ENCODE results near the gene TPCN2. TPM values are rescaled to one million over a fixed set of nuclear protein-coding genes. Genes with fewer than 3 reads are reported as not detected.

TPCN2 gene
- total RNA-seq, 1 donor from 2014 or later: 31.4 TPM

DNA sequence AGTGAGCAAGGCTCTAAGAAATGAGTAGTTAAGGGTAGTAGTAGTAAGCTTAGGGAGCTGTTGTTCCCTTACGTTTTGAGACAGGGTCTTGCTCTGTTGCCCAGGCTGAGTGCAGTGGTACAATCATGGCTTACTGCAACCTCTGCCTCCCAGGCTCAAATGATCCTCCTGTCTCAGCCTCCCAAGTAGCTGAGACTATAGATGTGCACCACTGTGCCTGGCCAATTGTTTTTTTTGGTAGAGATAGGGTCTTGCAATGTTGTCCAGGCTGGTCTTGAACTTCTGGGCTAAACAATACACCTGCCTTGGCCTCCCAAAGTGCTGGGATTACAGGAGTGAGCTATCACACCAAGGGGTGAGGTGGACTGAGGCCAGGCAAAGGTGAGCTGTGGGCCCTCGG, 117.0 kb downstream of the TPCN2 start:
- H3K27me3 Mint-ChIP-seq (ENCODE audit: unreplicated experiment): peaks cover 16% of the 10 kb centered on the region

DNA sequence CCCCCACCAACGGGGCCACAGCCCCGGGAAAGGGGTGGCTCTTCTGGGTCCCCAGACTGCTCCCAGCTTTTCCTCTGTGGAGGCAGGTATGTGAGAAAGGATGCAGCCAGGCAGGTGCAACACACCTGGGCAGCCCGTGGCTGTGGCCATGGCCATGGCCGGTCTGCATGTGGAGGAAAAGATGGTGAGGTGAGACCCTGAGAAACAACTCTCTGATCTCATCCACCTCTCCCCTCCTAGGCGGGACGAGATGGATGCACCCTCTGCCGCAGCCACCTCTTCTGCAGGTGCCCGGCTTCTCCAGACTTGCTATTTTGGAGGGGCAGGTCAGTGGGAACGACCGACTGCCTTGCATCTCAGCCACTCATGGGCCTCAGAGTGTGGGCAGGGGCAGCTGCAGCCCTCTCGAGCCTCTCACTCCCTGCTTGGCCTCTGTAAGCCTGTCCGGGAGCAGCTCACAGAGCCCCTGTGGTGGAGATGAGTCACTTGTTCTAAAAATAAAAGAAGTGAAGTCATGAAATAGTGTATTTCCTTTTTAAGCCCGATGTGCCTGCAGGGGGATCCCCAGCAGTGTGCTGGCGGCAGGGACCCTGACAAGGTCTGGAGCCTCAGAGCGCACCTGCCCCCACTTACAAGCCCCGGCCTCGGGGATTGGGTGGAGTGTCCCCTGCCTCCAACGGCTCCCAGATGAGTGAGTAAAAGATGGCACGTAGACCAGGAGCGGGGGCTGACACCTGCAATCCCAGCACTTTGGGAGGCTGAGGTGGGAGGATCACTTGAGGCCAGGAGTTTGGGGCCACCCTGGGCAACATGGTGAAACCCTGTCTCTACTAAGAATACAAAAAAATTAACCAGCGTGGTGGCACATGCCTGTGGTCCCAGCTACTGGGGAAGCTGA, 117.7 kb downstream of the TPCN2 start:
- no peaks in the 10 kb centered on the region for H3K36me3 Mint-ChIP-seq (ENCODE audit: low read depth, unreplicated experiment)

More for the DNA sequence above, 117.0 kb downstream of the TPCN2 start:
- Mint-ChIP-seq H3K9me3 (ENCODE audit: unreplicated experiment) (no peaks in the 10 kb centered on the region), H3K27ac (ENCODE audit: unreplicated experiment) (no peak overlapping the region), H3K4me3 (ENCODE audit: unreplicated experiment) (no peak overlapping the region), H3K4me1 (ENCODE audit: unreplicated experiment) (no peaks in the 10 kb centered on the region), H3K36me3 (ENCODE audit: low read depth, unreplicated experiment) (no peaks in the 10 kb centered on the region)
- TF ChIP-seq, protein P1, sequence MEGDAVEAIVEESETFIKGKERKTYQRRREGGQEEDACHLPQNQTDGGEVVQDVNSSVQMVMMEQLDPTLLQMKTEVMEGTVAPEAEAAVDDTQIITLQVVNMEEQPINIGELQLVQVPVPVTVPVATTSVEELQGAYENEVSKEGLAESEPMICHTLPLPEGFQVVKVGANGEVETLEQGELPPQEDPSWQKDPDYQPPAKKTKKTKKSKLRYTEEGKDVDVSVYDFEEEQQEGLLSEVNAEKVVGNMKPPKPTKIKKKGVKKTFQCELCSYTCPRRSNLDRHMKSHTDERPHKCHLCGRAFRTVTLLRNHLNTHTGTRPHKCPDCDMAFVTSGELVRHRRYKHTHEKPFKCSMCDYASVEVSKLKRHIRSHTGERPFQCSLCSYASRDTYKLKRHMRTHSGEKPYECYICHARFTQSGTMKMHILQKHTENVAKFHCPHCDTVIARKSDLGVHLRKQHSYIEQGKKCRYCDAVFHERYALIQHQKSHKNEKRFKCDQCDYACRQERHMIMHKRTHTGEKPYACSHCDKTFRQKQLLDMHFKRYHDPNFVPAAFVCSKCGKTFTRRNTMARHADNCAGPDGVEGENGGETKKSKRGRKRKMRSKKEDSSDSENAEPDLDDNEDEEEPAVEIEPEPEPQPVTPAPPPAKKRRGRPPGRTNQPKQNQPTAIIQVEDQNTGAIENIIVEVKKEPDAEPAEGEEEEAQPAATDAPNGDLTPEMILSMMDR (IDR thresholded peaks at IDR 0.05; ENCODE audit: unreplicated experiment): no peak
- DNase-seq (ENCODE audit: low spot score): no peak

DNA sequence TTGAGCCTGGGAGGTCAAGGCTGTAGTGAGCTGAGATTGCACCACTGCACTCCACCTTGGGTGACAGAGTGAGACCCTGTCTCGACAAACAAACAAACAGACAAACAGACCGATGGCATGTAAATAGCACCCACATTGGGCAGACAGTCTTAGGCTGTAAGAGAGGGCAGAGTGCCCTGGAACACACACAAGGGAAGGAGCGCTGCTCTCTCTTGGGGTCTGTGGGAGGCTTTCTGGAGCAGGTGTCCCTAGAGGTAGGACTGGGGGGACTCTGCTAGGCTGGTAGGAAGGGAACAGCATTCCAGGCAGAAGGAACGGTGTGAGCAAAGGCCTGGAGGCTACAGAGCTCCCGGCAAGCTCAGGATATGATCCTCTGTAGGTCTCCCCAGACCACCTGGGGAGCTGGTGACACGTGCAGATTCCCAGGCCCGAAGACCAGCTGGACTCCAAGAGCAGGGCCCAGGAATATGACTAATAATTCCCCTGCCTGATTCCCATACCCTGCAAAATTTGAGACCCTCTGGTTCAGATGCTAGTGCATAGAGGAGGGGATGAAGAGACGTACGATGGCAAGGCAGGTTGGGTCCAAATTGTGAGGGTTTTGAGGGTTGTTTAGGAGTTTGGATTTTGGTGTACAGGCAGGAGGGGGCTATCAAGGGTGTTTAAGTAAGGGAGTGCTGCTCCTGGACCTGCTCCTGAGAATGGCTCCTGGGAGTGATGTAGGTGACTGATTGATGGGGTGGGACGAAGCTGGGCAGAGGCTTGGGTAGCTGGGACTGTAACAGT, 118.6 kb downstream of the TPCN2 start:
- Mint-ChIP-seq H3K4me3 (ENCODE audit: unreplicated experiment) (no peak overlapping the region), H3K36me3 (ENCODE audit: low read depth, unreplicated experiment) (no peaks in the 10 kb centered on the region), H3K27me3 (ENCODE audit: unreplicated experiment) (peaks cover 16% of the 10 kb centered on the region), H3K9me3 (ENCODE audit: unreplicated experiment) (no peaks in the 10 kb centered on the region), H3K4me1 (ENCODE audit: unreplicated experiment) (no peaks in the 10 kb centered on the region), H3K27ac (ENCODE audit: unreplicated experiment) (no peak overlapping the region)
- no peak for DNase-seq (ENCODE audit: low spot score)
- TF ChIP-seq, protein P1 (IDR thresholded peaks at IDR 0.05; ENCODE audit: unreplicated experiment): no peak

More for the DNA sequence above, 117.7 kb downstream of the TPCN2 start:
- peaks cover 16% of the 10 kb centered on the region for H3K27me3 Mint-ChIP-seq (ENCODE audit: unreplicated experiment)
- no peaks in the 10 kb centered on the region for H3K9me3 Mint-ChIP-seq (ENCODE audit: unreplicated experiment)
- no peak overlapping the region for H3K4me3 Mint-ChIP-seq (ENCODE audit: unreplicated experiment)
- no peaks in the 10 kb centered on the region for H3K4me1 Mint-ChIP-seq (ENCODE audit: unreplicated experiment)
- TF ChIP-seq, protein P1 (IDR thresholded peaks at IDR 0.05; ENCODE audit: unreplicated experiment): no peak
- no peak for DNase-seq (ENCODE audit: low spot score)
- H3K27ac Mint-ChIP-seq (ENCODE audit: unreplicated experiment): no peak overlapping the region

DNA sequence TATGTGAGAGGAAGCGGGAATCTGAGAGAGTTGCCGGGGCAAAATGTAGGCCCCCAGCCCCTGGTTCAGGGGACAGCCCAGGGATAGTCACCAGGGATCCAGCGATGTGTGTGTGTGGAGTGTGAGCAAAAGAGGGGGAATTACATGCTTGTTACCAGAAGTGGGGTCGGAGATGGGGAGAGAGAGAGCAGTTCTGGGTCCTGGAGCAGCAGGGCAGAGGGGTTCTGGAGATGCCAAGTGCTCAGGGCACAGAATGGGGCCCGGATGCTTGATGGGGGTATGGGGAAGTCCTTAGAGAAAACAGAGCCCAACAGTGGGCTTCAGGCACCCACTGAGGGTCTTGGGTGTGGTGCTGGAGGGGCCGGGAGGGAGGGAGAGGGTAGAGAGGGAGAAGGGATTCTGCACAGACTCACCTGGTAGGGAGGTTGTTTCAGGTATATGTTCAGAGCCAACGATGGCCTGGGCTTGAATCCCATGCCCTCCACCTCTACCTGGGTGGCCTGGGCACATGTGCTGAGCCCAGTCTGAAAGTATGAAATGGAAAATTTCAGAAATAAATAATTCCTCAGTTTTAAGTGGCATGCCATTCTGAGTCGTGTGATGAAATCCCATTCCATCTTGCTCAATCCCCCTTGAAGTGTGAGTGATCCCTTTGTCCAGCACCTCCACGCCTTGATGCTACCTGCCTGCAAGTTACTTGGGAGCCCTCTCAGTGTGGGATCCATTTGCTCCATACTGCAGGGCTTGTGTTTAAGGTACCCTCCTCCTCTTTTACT, 119.4 kb downstream of the TPCN2 start:
- no peak overlapping the region for H3K4me3 Mint-ChIP-seq (ENCODE audit: unreplicated experiment)

More for the DNA sequence above, 119.4 kb downstream of the TPCN2 start:
- Mint-ChIP-seq H3K27me3 (ENCODE audit: unreplicated experiment) (peaks cover 14% of the 10 kb centered on the region), H3K27ac (ENCODE audit: unreplicated experiment) (no peak overlapping the region), H3K36me3 (ENCODE audit: low read depth, unreplicated experiment) (no peaks in the 10 kb centered on the region), H3K9me3 (ENCODE audit: unreplicated experiment) (no peaks in the 10 kb centered on the region), H3K4me1 (ENCODE audit: unreplicated experiment) (no peaks in the 10 kb centered on the region)
- TF ChIP-seq, protein P1 (IDR thresholded peaks at IDR 0.05; ENCODE audit: unreplicated experiment): no peak
- DNase-seq (ENCODE audit: low spot score): no peak
